Measurements from ENCODE around the gene VAV1. TPM values are rescaled to one million over a fixed set of nuclear protein-coding genes. Genes with fewer than 3 reads are reported as not detected.

VAV1 gene
- total RNA-seq, 3 donors from 2014 or later = 6.6 to 10.2 (median 8.5) TPM

DNA sequence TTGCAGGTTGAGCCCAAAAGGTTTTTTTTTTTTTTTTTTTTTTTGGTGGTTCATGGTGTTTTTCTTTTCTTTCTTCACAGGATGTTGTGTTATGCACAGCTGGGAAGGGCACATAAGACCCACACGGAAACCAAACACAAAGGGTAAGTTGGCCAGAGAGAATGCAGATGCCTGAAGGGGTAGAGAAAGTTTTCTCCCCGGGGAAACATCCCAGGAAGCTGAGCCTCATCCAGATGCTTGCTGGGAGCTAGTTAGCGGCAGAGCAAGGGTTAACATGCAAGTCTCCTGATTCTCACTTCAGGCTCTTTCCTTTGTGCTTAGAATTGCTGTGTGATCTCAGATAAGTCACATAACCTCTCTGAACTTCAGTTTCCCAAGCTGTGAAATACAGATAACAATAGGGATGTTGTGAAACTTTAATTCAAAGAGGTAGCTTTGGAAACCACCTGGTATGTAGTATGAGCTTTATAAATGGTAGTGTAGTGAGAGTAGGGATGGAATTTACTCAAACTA, 117.9 kb downstream of the VAV1 start:
- Histone ChIP-seq H3K4me3 (no peak overlapping the region), H3K27ac (no peak overlapping the region)

DNA sequence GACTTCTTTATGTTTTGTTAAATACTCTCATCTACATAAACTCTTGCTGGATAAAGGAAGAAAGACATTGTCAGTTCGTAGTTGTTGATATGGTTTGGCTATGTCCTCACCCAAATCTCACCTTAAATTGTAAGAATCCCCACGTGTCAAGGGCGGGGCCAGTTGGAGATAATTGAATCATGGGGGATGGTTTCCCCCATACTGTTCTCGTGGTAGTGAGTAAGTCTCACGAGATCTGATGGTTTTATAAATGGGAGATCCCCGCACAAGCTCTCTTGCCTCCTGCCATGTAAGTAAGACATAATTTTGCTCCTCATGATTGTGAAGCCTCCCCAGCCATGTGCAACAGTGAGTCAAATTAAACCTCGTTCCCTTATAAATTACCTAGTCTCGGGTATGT, 118.4 kb downstream of the VAV1 start:
- TF ChIP-seq POLR2A (IDR thresholded peaks at IDR 0.05) = no peak
- TF ChIP-seq CTCF (IDR thresholded peaks at IDR 0.05) = no peak
- TF ChIP-seq POLR2AphosphoS5 (IDR thresholded peaks at IDR 0.05) = no peak
- no peak overlapping the region for H3K4me3 ChIP-seq
- H3K9me3 ChIP-seq = peaks cover 0 to 26% of the 10 kb centered on the region in 2 donors
- H3K36me3 ChIP-seq = no peaks in the 10 kb centered on the region
- intact Hi-C loops (cut with DNase I; ENCODE audit: low total_unique reads) = no loop called here
- H3K4me1 ChIP-seq = no peaks in the 10 kb centered on the region
- H3K27ac ChIP-seq = no peak overlapping the region
- DNase-seq (ENCODE audit: low spot score in 2 of 2) = no peak
- peaks cover 0 to 20% of the 10 kb centered on the region in 2 donors for H3K27me3 ChIP-seq

More for the DNA sequence above, 117.9 kb downstream of the VAV1 start:
- H3K9me3 ChIP-seq = peaks cover 0 to 22% of the 10 kb centered on the region in 2 donors
- TF ChIP-seq POLR2A (IDR thresholded peaks at IDR 0.05) = no peak
- TF ChIP-seq CTCF (IDR thresholded peaks at IDR 0.05) = no peak
- no peak for TF ChIP-seq POLR2AphosphoS5 (IDR thresholded peaks at IDR 0.05)
- H3K36me3 ChIP-seq = no peaks in the 10 kb centered on the region
- H3K4me1 ChIP-seq = no peaks in the 10 kb centered on the region
- no peak for DNase-seq (ENCODE audit: low spot score in 2 of 2)
- intact Hi-C loops (cut with DNase I; ENCODE audit: low total_unique reads) = no loop called here
- H3K27me3 ChIP-seq = peaks cover 0 to 20% of the 10 kb centered on the region in 2 donors

DNA sequence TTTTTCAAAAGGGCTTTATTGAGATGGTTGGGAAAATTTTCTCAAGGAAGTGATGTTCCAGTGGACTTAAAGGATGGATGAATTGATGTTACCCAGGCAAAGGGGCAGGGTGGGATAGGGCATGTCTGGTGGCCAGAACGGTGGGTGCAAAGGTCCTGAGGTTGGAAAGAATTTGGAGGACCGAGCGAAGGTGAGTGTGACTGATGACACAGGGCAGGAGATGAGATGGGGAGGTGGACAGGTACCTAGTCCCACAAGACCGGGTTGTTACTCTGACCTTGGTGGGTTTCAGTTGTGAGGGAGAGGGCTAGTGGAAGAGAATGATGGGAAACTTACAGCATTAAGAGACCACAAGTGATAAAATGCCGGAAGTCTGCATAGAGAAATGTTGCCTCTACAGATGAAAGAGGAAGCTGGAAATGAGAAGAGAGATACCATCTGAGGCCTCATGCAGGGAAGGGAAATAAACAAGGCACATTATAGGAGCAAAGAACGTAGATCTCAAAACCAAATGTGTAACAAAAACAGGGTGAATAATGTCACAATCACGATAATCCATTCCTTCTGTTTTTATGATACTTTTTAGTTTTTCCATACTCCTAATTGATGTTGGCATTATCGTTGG, 119.4 kb downstream of the VAV1 start:
- no peaks in the 10 kb centered on the region for H3K4me1 ChIP-seq
- intact Hi-C loops (cut with DNase I; ENCODE audit: low total_unique reads) = no loop called here
- no peak for DNase-seq (ENCODE audit: low spot score in 2 of 2)
- H3K4me3 ChIP-seq = no peak overlapping the region
- no peaks in the 10 kb centered on the region for H3K36me3 ChIP-seq
- H3K27ac ChIP-seq = no peak overlapping the region
- TF ChIP-seq CTCF (IDR thresholded peaks at IDR 0.05) = no peak
- peaks cover 0 to 26% of the 10 kb centered on the region in 2 donors for H3K9me3 ChIP-seq
- peaks cover 0 to 15% of the 10 kb centered on the region in 2 donors for H3K27me3 ChIP-seq

GRCh38 chr19:6894313-6894712, 121.8 kb downstream of the VAV1 start:
- intact Hi-C loops (cut with DNase I; ENCODE audit: low total_unique reads) = no loop called here

More at GRCh38 chr19:6894313-6894712, 121.8 kb downstream of the VAV1 start:
- TF ChIP-seq POLR2AphosphoS5 (IDR thresholded peaks at IDR 0.05) (no peak), CTCF (IDR thresholded peaks at IDR 0.05) (no peak), POLR2A (IDR thresholded peaks at IDR 0.05) (no peak)
- no peak overlapping the region for H3K4me3 ChIP-seq
- H3K4me1 ChIP-seq = no peaks in the 10 kb centered on the region
- no peaks in the 10 kb centered on the region for H3K36me3 ChIP-seq
- no peak overlapping the region for H3K27ac ChIP-seq
- H3K9me3 ChIP-seq = peaks cover 5 to 11% of the 10 kb centered on the region in 2 donors
- peaks cover 0 to 11% of the 10 kb centered on the region in 2 donors for H3K27me3 ChIP-seq
- no peak for DNase-seq (ENCODE audit: low spot score in 2 of 2)
